Mesenchymal stem cell (in vitro differentiated cells and primary cell): Measurements from ENCODE around the gene SMOC2.
"Not testable (repeated sequence)": the region's sequence is repeated elsewhere in the genome, so short reads cannot be mapped to it uniquely, and the experiment has no call there.

Source experiments
- DNase-seq: peaks from one replicate; pipeline ENCODE4 v3.0.0-alpha.2; 2013
- H2AFZ ChIP-seq: one replicate; pipeline ENCODE4 v1.6.1; 2013; ENCODE audit warnings: low read depth, mild to moderate bottlenecking, control low read depth, inconsistent platforms, low read length, moderate library complexity
- H2AK5ac ChIP-seq: 2 replicates; pipeline ENCODE4 v1.6.1; 2013; ENCODE audit warnings: low read length, moderate library complexity, mild to moderate bottlenecking, inconsistent platforms; ENCODE audit not compliant: severe bottlenecking
- H2BK120ac ChIP-seq: one replicate; pipeline ENCODE4 v1.6.1; 2013; ENCODE audit warnings: low read depth, mild to moderate bottlenecking, inconsistent platforms, low read length, moderate library complexity
- H2BK12ac ChIP-seq, 2 experiments: one replicate each; pipeline ENCODE4 v1.6.1; 2013; ENCODE audit warnings: inconsistent platforms in 2 of 2, low read length in 2 of 2, mild to moderate bottlenecking in 2 of 2, moderate library complexity in 2 of 2, control low read depth in 1 of 2
- H2BK15ac ChIP-seq: one replicate; pipeline ENCODE4 v1.6.1; 2013; ENCODE audit warnings: mild to moderate bottlenecking, low read depth, inconsistent platforms; ENCODE audit not compliant: poor library complexity, severe bottlenecking
- H2BK5ac ChIP-seq: 2 replicates; pipeline ENCODE4 v1.6.1; 2013; ENCODE audit warnings: low read depth, mild to moderate bottlenecking, low read length, control low read depth, inconsistent platforms; ENCODE audit not compliant: poor library complexity, severe bottlenecking
- H3K14ac ChIP-seq, 2 experiments: one replicate each; pipeline ENCODE4 v1.6.1; 2013; ENCODE audit warnings: inconsistent platforms in 2 of 2, low read length in 2 of 2, control low read depth in 1 of 2, mild to moderate bottlenecking in 1 of 2, moderate library complexity in 1 of 2
- H3K18ac ChIP-seq, 2 experiments: one replicate each; pipeline ENCODE4 v1.6.1; 2013; ENCODE audit warnings: inconsistent platforms in 2 of 2, low read length in 2 of 2, control low read depth in 1 of 2, low read depth in 1 of 2, mild to moderate bottlenecking in 1 of 2
- H3K23ac ChIP-seq, 2 experiments: one replicate each; pipeline ENCODE4 v1.6.1; 2013; ENCODE audit warnings: inconsistent platforms in 2 of 2, low read length in 2 of 2, mild to moderate bottlenecking in 2 of 2, moderate library complexity in 2 of 2, control low read depth in 1 of 2
- H3K27ac ChIP-seq: 2 replicates; pipeline ENCODE4 v1.5.1; 2013; ENCODE audit warnings: mild to moderate bottlenecking, moderate library complexity, low read length, control low read depth, inconsistent platforms; ENCODE audit not compliant: poor library complexity, severe bottlenecking
- H3K27me3 ChIP-seq, 2 experiments: 2 replicates each; pipeline versions ENCODE4 v1.6.1 to v1.7.0; 2013; ENCODE audit warnings: low read length in 2 of 2, mild to moderate bottlenecking in 2 of 2, moderate library complexity in 2 of 2, control low read depth in 1 of 2, inconsistent platforms in 1 of 2; ENCODE audit not compliant: control insufficient read depth in 1 of 2, insufficient read depth in 1 of 2
- H3K36me3 ChIP-seq, 2 experiments: 2 replicates each; pipeline versions ENCODE4 v1.6.1 to v1.7.0; 2013; ENCODE audit warnings: low read length in 2 of 2, control low read depth in 1 of 2, inconsistent platforms in 1 of 2, low read depth in 1 of 2, mild to moderate bottlenecking in 1 of 2; ENCODE audit not compliant: insufficient read depth in 2 of 2, control insufficient read depth in 1 of 2
- H3K4ac ChIP-seq, 2 experiments: one replicate each; pipeline ENCODE4 v1.6.1; 2013; ENCODE audit warnings: inconsistent platforms in 2 of 2, low read length in 2 of 2, mild to moderate bottlenecking in 2 of 2, moderate library complexity in 2 of 2, control low read depth in 1 of 2, low read depth in 1 of 2
- H3K4me1 ChIP-seq: 2 replicates; pipeline ENCODE4 v1.6.1; 2013; ENCODE audit warnings: low read depth, low read length, control low read depth; ENCODE audit not compliant: control insufficient read depth, insufficient read depth
- H3K4me2 ChIP-seq: 2 replicates; pipeline ENCODE4 v1.6.1; 2013; ENCODE audit warnings: low read length, mild to moderate bottlenecking, inconsistent platforms; ENCODE audit not compliant: poor library complexity, severe bottlenecking
- H3K4me3 ChIP-seq, 2 experiments: 2 replicates each; pipeline versions ENCODE4 v1.5.1 to v1.7.0; 2013; ENCODE audit warnings: low read length in 2 of 2, mild to moderate bottlenecking in 2 of 2, control low read depth in 1 of 2, low read depth in 1 of 2; ENCODE audit not compliant: insufficient read depth in 1 of 2
- H3K79me1 ChIP-seq: replicated peaks from 2 replicates; pipeline ENCODE4 v1.6.1; 2013; ENCODE audit warnings: mild to moderate bottlenecking, control low read depth, low read length, inconsistent platforms; ENCODE audit not compliant: poor library complexity, severe bottlenecking
- H3K9ac ChIP-seq: 2 replicates; pipeline ENCODE4 v1.7.0; 2013; ENCODE audit warnings: mild to moderate bottlenecking, low read length, moderate library complexity
- H3K9me3 ChIP-seq: 2 replicates; pipeline ENCODE4 v1.7.0; 2013; ENCODE audit warnings: mild to moderate bottlenecking, low read length; ENCODE audit not compliant: control insufficient read depth
- H4K8ac ChIP-seq: one replicate; pipeline ENCODE4 v1.6.1; 2013; ENCODE audit warnings: inconsistent platforms, mild to moderate bottlenecking, low read length, moderate library complexity
- H4K91ac ChIP-seq: one replicate; pipeline ENCODE4 v1.6.1; 2013; ENCODE audit warnings: mild to moderate bottlenecking, low read length, inconsistent platforms
- WGBS: methylation state at CpG from one replicate; pipeline ENCODE4 v1.1.7; 2013; ENCODE audit warnings: mixed read lengths; 5-methylcytosine and 5-hydroxymethylcytosine counted together

Gene SMOC2

GRCh38 chr6:168691774-168692173 is 250.8 kb downstream of the SMOC2 start:
- H3K18ac ChIP-seq: no peak overlapping the region
- WGBS: 85% methylated on average over 7 of the region's 7 CpGs
- no peaks in the 10 kb centered on the region for H3K79me1 ChIP-seq
- H2AFZ ChIP-seq: no peak overlapping the region
- no peak overlapping the region for H2BK120ac ChIP-seq
- no peak overlapping the region for H3K9ac ChIP-seq
- no peak overlapping the region for H3K4ac ChIP-seq
- no peak overlapping the region for H2BK15ac ChIP-seq
- no peak overlapping the region for H4K8ac ChIP-seq
- H3K4me1 ChIP-seq: peaks cover 4% of the 10 kb centered on the region
- H3K27me3 ChIP-seq: peaks cover 0 to 8% of the 10 kb centered on the region in 2 experiments
- no peak overlapping the region for H3K4me2 ChIP-seq
- H2BK5ac ChIP-seq: no peak overlapping the region
- H3K14ac ChIP-seq: no peak overlapping the region
- DNase-seq: no peak
- H3K23ac ChIP-seq: no peak overlapping the region
- H3K36me3 ChIP-seq: no peaks in the 10 kb centered on the region
- H3K9me3 ChIP-seq: no peaks in the 10 kb centered on the region
- H3K4me3 ChIP-seq: no peak overlapping the region
- no peak overlapping the region for H2AK5ac ChIP-seq
- no peak overlapping the region for H2BK12ac ChIP-seq
- no peak overlapping the region for H4K91ac ChIP-seq
- no peak overlapping the region for H3K27ac ChIP-seq

- H3K18ac ChIP-seq: no peak overlapping the region
- H3K27ac ChIP-seq: no peak overlapping the region
Measured at GRCh38 chr6:168692193-168692914, 251.4 kb downstream of the SMOC2 start.

GRCh38 chr6:168692915-168693257 is 251.9 kb downstream of the SMOC2 start:
- not testable (repeated sequence) for H2AK5ac ChIP-seq, H2BK120ac ChIP-seq, H3K36me3 ChIP-seq, H2BK5ac ChIP-seq, H2BK15ac ChIP-seq, H3K27ac ChIP-seq, H4K8ac ChIP-seq, H3K79me1 ChIP-seq, H3K4ac ChIP-seq, H3K4me3 ChIP-seq, H2AFZ ChIP-seq, H3K4me1 ChIP-seq, H3K23ac ChIP-seq, H3K9ac ChIP-seq, H4K91ac ChIP-seq, H3K9me3 ChIP-seq, H3K14ac ChIP-seq, H2BK12ac ChIP-seq, DNase-seq, H3K27me3 ChIP-seq, H3K4me2 ChIP-seq, H3K18ac ChIP-seq
- WGBS: no CpG with 5 or more reads among the region's 12 CpGs

More at GRCh38 chr6:168692193-168692914, 251.4 kb downstream of the SMOC2 start:
- Histone ChIP-seq H3K79me1 (no peaks in the 10 kb centered on the region), H3K9me3 (no peaks in the 10 kb centered on the region), H2BK5ac (no peak overlapping the region), H2BK120ac (no peak overlapping the region), H3K4me2 (no peak overlapping the region), H3K9ac (no peak overlapping the region), H4K8ac (no peak overlapping the region), H3K4me3 (no peak overlapping the region), H3K23ac (no peak overlapping the region), H2AFZ (no peak overlapping the region), H3K36me3 (no peaks in the 10 kb centered on the region), H2BK15ac (no peak overlapping the region), H2BK12ac (no peak overlapping the region), H3K4ac (no peak overlapping the region), H2AK5ac (no peak overlapping the region), H3K4me1 (peaks cover 2% of the 10 kb centered on the region), H4K91ac (no peak overlapping the region), H3K27me3 (peaks cover 0 to 3% of the 10 kb centered on the region in 2 experiments), H3K14ac (no peak overlapping the region)
- 89% methylated on average over 31 of the region's 34 CpGs for WGBS
- no peak for DNase-seq

- not testable (repeated sequence) for H3K36me3 ChIP-seq, H2AFZ ChIP-seq, H3K4me1 ChIP-seq, H3K9me3 ChIP-seq, H3K27ac ChIP-seq, H4K91ac ChIP-seq, H3K18ac ChIP-seq, DNase-seq, H2BK120ac ChIP-seq, H3K4ac ChIP-seq, H3K23ac ChIP-seq, H2AK5ac ChIP-seq, H3K27me3 ChIP-seq, H3K14ac ChIP-seq, H3K4me3 ChIP-seq, H4K8ac ChIP-seq, H2BK15ac ChIP-seq, H2BK12ac ChIP-seq, H3K79me1 ChIP-seq, H3K9ac ChIP-seq, H3K4me2 ChIP-seq, H2BK5ac ChIP-seq
- 70% methylated on average over 5 of the region's 15 CpGs for WGBS
Measured at GRCh38 chr6:168694797-168695196, 253.8 kb downstream of the SMOC2 start.
